Fibroblast of skin of back (primary cell): Measurements from ENCODE around the gene POC1B.

Experiments used
- DNase-seq: peaks from one replicate; pipeline ENCODE4 v3.0.0-alpha.2; 2013

The POC1B gene

DNA sequence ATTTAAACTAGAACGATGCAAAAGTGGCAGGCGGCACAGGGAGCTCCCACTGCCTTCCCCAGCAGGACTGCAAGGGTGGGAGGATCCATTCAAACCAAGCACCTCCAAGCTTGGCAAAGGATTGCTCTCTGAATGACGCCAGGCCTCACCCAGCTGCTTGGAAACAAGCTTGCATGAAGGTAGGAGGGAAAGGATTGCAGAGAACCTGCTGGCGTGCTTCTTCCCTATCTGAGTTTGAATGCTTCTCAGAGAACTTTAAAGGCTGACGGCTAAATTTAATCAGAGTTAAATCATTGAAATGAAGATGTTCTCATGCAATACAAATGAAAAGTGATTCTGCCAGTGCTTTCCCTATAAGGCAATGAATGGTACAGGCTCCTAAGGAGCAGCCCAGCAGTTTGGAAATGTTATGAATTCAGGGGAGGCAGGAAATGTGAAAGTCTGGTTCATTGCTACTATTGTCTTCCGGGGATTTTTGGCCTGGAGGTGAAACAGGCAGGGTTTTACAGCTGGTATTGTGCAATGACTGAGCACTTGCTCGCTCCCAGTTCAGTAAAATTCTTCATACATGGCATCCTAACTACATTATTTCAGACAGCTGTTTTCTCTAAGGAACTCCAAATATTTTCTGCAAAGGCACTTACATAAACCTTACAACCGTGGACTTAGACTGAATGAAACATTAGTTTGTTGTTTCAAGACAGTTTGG, 141.6 kb downstream of the POC1B start:
- peak; percentile 57 for DNase-seq

DNA sequence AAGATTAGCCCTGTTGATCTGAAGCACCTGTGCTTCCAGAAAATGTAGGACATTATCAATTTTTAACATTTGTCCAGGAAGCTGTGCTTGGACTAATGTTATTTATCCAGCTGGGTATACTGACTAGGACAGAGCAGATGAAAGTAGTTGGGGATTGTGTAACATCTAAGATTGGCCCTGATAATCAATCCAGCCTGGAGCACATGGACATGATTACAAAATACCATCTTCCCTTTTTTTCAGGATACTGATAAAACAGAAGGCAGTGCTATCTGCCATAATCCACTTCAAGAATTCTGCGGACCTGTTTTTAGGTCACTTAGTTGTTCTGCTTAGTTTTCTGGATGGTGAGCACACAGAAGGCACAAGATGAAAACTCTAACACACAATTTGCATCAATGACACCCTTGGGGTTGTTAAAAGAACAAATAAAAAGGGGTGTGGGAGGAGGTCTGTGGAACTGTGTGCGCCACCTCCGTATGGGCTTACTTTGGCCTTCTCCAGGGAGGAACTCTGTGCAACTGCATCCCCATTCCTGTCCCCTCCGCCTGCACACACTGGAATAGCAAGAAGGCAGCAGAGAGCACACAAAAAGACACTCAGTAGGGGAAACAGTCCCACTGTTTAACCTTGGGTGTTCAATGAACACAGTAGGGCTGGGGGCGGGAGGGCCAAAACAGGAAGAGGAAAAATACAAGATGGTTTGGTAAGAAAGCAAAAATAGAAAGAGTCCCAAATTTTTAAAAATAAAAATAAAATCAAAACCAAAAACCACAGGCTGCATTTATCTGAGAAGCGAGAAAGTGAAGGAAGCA, 142.4 kb downstream of the POC1B start:
- DNase-seq = no peak

DNA sequence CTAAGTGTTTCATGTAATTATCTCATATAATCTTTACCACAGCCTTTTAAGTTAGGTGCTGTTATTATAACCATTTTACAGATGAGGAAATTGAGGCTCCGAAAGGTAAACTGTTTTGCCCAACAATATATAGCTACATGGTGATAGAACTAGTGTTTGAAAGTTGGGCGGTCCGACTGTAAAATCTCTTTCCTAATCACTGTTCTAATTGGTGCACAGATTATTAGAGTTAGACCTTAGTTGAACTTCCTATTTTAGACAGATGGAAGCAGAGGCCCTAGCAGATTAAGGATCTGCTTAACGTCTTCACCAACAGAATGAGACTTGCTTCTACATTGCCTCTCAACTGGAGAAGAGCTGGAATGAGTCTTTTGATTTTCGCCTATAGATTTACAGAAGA, 143.5 kb downstream of the POC1B start:
- no peak for DNase-seq

- DNase-seq = no peak
Observed at GRCh38 chr12:89379839-89380467, 145.9 kb downstream of the POC1B start.

- DNase-seq = no peak
Observed at GRCh38 chr12:89379148-89379838, 146.6 kb downstream of the POC1B start.

- DNase-seq = no peak
Observed at GRCh38 chr12:89376844-89377243, 149.0 kb downstream of the POC1B start.

DNA sequence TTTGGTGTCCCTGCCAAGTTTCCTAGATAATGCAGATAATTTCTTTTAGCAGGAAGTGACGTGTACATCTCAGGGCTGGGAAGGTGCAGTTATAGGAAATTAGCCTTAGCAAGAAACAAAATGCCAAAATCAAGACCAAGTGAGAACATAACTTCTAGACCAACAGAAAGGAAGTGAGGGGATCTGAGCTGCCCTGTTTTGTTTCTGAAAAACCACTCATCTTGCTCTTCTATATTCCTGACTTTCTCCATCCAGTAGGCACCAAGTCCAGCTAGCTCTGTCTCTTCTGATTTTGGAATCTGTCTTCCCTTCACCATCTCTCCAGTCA, 149.7 kb downstream of the POC1B start:
- DNase-seq = no peak

DNA sequence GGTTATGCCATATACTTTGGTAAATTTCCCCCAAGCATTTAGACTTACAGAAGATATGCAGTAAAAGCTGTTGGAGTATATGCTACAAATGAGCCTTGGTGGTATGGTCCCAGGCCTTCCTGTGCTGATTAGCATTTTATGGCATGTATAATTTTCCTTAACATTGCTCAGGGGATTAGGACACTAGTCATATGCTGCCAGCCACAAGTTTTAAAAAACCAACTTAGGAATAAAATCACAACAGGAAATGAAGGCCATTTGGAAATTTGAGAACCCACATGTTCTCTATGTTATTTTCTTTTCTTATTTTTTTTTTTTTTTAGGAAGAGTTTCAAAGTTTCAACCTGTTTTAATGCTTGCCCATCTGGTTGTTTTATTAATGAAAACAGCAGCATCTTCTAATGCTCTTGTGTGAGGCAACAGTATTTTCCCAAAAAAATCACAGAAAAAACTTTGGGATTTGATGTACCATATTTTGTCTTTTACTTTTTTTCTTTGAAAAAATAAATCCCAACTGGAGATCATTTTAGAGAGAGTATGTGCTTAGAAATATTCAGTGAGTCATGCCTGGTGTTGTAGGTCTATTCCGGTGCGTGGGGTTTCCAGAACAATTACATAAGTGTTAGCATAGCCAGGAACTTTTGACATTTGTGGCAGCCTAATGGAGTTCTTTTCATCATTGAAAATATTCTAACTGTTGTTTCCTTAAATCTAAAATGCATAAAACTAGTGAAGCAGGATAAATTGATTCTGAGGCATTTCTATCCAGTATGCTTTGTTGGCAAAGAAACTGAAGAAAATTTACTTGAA, 151.9 kb downstream of the POC1B start:
- peak; percentile 75 for DNase-seq

DNA sequence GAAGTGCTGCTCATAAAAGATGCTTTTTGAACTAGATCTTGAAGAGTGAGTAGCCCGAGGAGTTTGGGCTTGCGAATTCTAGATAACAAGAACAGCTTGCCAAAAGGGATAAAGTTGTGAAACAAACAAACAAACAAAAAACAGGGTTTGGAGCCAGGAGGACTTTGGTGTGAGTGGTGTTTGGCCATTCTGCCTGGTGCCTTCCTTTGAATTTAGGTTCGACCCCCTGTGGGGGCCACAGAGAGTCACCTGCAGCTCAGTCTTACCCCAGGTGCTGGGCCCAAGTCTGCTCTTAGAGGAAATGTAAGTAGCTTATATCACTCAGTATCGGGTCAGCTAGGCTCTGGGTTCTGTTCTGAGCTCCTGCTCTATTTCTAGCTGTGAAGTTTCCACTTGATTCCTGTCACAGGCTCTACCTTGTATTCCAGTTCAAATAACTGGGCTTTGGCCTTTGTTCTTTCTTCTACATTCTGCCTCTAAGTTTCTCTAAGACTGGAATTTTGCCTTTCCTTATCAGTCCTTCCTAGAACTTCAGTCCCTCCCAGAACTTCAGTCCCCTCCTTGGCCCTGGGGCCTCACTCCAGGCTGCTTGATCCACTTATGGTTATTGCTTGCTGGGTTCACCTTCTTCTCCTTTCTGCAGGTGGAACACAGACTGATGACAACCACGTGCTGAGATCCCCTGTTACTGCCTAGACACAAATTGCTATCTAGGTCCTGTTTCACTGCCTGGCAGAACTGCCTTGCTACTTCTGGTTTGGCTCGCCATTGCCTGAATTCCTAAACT, 153.1 kb downstream of the POC1B start:
- no peak for DNase-seq

GRCh38 chr12:89370850-89371249, 155.0 kb downstream of the POC1B start:
- peak; percentile 82 for DNase-seq

- no peak for DNase-seq
Observed at GRCh38 chr12:89370421-89370831, 155.4 kb downstream of the POC1B start.
